IPS-11a (cell line): ENCODE results near the gene DOK7.

Source experiments
- H3K4me3 ChIP-seq: one replicate; pipeline ENCODE4 v1.5.1; 2013; ENCODE audit warnings: low read depth, low read length, control low read depth

The DOK7 gene

GRCh38 chr4:3462790-3463415 is at the start of gene DOK7:
TSS of gene DOK7 (plus strand) at chr4:3463306. CDS start at chr4:3463376, 70 bp downstream.
- H3K4me3 ChIP-seq = no peak within 1 kb of the TSS

- no peak overlapping the region for H3K4me3 ChIP-seq
Measured at GRCh38 chr4:3413675-3414420, 49.3 kb upstream of the DOK7 start.

- H3K4me3 ChIP-seq = no peak overlapping the region
Measured at GRCh38 chr4:3414421-3415279, 48.5 kb upstream of the DOK7 start.

GRCh38 chr4:3415471-3416141 is 47.5 kb upstream of the DOK7 start:
- no peak overlapping the region for H3K4me3 ChIP-seq

GRCh38 chr4:3416270-3416669 is 46.8 kb upstream of the DOK7 start:
- H3K4me3 ChIP-seq = no peak overlapping the region

GRCh38 chr4:3416821-3417221 is 46.3 kb upstream of the DOK7 start:
- H3K4me3 ChIP-seq = no peak overlapping the region

GRCh38 chr4:3417448-3417847 is 45.7 kb upstream of the DOK7 start:
- H3K4me3 ChIP-seq = no peak overlapping the region

GRCh38 chr4:3418029-3418762 is 44.9 kb upstream of the DOK7 start:
- H3K4me3 ChIP-seq = no peak overlapping the region

- no peak overlapping the region for H3K4me3 ChIP-seq
Measured at GRCh38 chr4:3419836-3420605, 43.1 kb upstream of the DOK7 start.

- no peak overlapping the region for H3K4me3 ChIP-seq
Measured at GRCh38 chr4:3420606-3420955, 42.5 kb upstream of the DOK7 start.

GRCh38 chr4:3420956-3421355 is 42.1 kb upstream of the DOK7 start:
- H3K4me3 ChIP-seq = no peak overlapping the region

GRCh38 chr4:3421470-3421869 is 41.6 kb upstream of the DOK7 start:
- H3K4me3 ChIP-seq = no peak overlapping the region

GRCh38 chr4:3422241-3422801 is 40.8 kb upstream of the DOK7 start:
- no peak overlapping the region for H3K4me3 ChIP-seq

- H3K4me3 ChIP-seq = no peak overlapping the region
Measured at GRCh38 chr4:3422808-3423297, 40.3 kb upstream of the DOK7 start.

- H3K4me3 ChIP-seq = no peak overlapping the region
Measured at GRCh38 chr4:3423406-3423805, 39.7 kb upstream of the DOK7 start.

- H3K4me3 ChIP-seq = no peak overlapping the region
Measured at GRCh38 chr4:3423952-3424351, 39.2 kb upstream of the DOK7 start.

- H3K4me3 ChIP-seq = no peak overlapping the region
Measured at GRCh38 chr4:3424522-3425095, 38.5 kb upstream of the DOK7 start.

GRCh38 chr4:3426465-3427133 is 36.5 kb upstream of the DOK7 start:
- H3K4me3 ChIP-seq = no peak overlapping the region

GRCh38 chr4:3427134-3427476 is 36.0 kb upstream of the DOK7 start:
- H3K4me3 ChIP-seq = no peak overlapping the region
